ENCODE data around the gene HLA-DRA.

- TF ChIP-seq EZH2 (IDR thresholded peaks at IDR 0.05; ENCODE audit: borderline replicate concordance, insufficient read depth, low read depth, low read length, poor library complexity, severe bottlenecking): no peak
- TF ChIP-seq CTCF (IDR thresholded peaks at IDR 0.05): no peak
Observed at GRCh38 chr6:32405656-32406055, 34.0 kb upstream of the HLA-DRA start.
